ENCODE data around the gene FAM221A. TPM values are rescaled to one million over a fixed set of nuclear protein-coding genes. Genes with fewer than 3 reads are reported as not detected.

FAM221A gene
- total and polyA plus RNA-seq, 2 of the 8 experiments (the other 6 are each of a cell fraction or from before 2014, with no cell fraction given), result 21.5 to 39.0 TPM

DNA sequence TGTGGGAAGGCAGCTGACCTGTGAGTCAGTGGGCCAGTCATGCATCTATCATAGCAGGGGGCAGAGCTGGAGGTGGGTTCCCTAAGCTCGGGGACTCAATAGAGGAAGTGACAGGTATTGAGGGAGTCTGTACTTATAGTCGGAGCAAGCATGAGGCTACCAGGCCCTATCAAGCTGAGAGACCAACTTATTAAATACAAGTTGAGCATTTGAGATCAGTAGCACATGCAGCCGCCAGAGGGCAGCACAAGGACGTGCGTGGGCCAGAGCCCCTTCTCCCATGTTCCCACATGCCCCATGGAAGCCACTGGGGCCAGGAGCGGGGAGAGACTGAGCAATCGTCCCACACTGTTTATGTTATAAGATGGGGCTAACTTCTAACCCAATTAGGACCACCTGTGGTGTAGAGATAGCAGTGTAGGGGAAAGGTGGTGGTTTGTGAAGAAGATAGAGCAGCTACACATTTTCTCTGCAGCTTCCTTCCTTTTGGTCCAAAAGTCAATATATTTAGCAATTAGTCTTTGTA lies 17.0 kb downstream of the FAM221A start:
- H4K5ac ChIP-seq (ENCODE audit: insufficient read length, low read depth, low read length), result no peak overlapping the region
- no peaks in the 10 kb centered on the region for H3K4me1 ChIP-seq (replicated peaks in 1 of 4; ENCODE audit: control insufficient read depth in 3 of 4, insufficient read depth in 4 of 4, low read length in 3 of 4)
- 36% methylated on average over 7 of the region's 7 CpGs; no CpG with 5 or more reads in 1 of the 2 experiments for WGBS, 2 experiments (ENCODE audit: extremely low coverage in 1 of 2, insufficient coverage in 1 of 2, insufficient read length in 1 of 2, insufficient replicate concordance in 2 of 2, low coverage in 1 of 2, low lambda C conversion rate in 2 of 2, missing lambda C conversion rate in 1 of 2)
- no peak overlapping the region for H3K4ac ChIP-seq (replicated peaks; ENCODE audit: insufficient read length, low read depth, low read length)
- H4K20me1 ChIP-seq (replicated peaks in 1 of 2; ENCODE audit: control insufficient read depth in 1 of 2, insufficient read depth in 2 of 2, low read length in 2 of 2), result peaks cover 0 to 1% of the 10 kb centered on the region in 2 experiments
- peak; percentile 73 for FAIRE-seq
- no peaks in the 10 kb centered on the region for H3K9me3 ChIP-seq (ENCODE audit: insufficient read depth in 2 of 2, low read depth in 1 of 2, low read length in 1 of 2)
- no peak overlapping the region for H2BK120ac ChIP-seq (replicated peaks; ENCODE audit: low read depth, low read length)
- H3K18ac ChIP-seq (ENCODE audit: extremely low read depth, low read length), result no peak overlapping the region
- H3K56ac ChIP-seq (replicated peaks; ENCODE audit: insufficient read length, low read depth, low read length), result no peak overlapping the region
- no peak overlapping the region for H3K4me3 ChIP-seq (ENCODE audit: extremely low read depth in 1 of 4, insufficient read depth in 2 of 4, low read depth in 3 of 4, low read length in 4 of 4)
- H4K8ac ChIP-seq (ENCODE audit: extremely low read depth, insufficient read depth, low read length), result no peak overlapping the region
- no peak overlapping the region for H2AK5ac ChIP-seq (ENCODE audit: low read depth, low read length)
- H3K4me2 ChIP-seq (ENCODE audit: insufficient read depth in 1 of 2, low read depth in 2 of 2, low read length in 2 of 2), result no peak overlapping the region
- no peak overlapping the region for H3K9ac ChIP-seq (replicated peaks in 1 of 4; ENCODE audit: extremely low read depth in 1 of 4, low read depth in 3 of 4, low read length in 3 of 4)
- no peak overlapping the region for H4K91ac ChIP-seq (replicated peaks; ENCODE audit: insufficient read length, low read length)
- peaks cover 0 to 33% (median 16%) of the 10 kb centered on the region in 4 experiments; a peak in 5 of 8 replicates for H3K36me3 ChIP-seq (ENCODE audit: control insufficient read depth in 2 of 4, insufficient read depth in 4 of 4, low read length in 3 of 4)
- H3K23ac ChIP-seq (ENCODE audit: insufficient read length), result no peak overlapping the region
- H3K79me2 ChIP-seq (ENCODE audit: control insufficient read depth in 1 of 2, insufficient read depth in 2 of 2, low read length in 2 of 2), result no peaks in the 10 kb centered on the region
- H3K27me3 ChIP-seq (replicated peaks in 1 of 4; ENCODE audit: control insufficient read depth in 3 of 4, extremely low read depth in 1 of 4, insufficient read depth in 3 of 4, low read length in 3 of 4), result no peaks in the 10 kb centered on the region
- ChIA-PET POLR2A (ENCODE audit: partially characterized antibody) (interaction anchor here (1.0 to 1.4 kb wide), 4 partner anchors 9 to 43 kb away, joined by 3 to 7 read pairs (median 4); partner anchors contain the start of gene FAM221A), CTCF (ENCODE audit: partially characterized antibody) (interaction anchor here (0.8 to 7.5 kb wide), 30 partner anchors 11 to 478 kb away, joined by 3 to 79 read pairs (median 4); partner anchors contain the start of gene STK31)
- DNase-seq (ENCODE audit: low read depth in 1 of 2, low spot score in 2 of 2), result peak; percentile 67 to 86
- no peak overlapping the region for H2BK20ac ChIP-seq (ENCODE audit: low read length)
- no peak overlapping the region for H2BK12ac ChIP-seq (ENCODE audit: low read depth, low read length)
- no peak overlapping the region for H2BK5ac ChIP-seq (ENCODE audit: low read depth, low read length)
- H3K14ac ChIP-seq (ENCODE audit: insufficient read length), result no peak overlapping the region
- no peak overlapping the region for H2AFZ ChIP-seq (ENCODE audit: low read length)
- H2BK15ac ChIP-seq (ENCODE audit: low read length), result no peak overlapping the region
- H3K23me2 ChIP-seq (ENCODE audit: low read depth, low read length), result no peaks in the 10 kb centered on the region
- H3K27ac ChIP-seq (ENCODE audit: low read depth, low read length), result no peak overlapping the region
- H3K79me1 ChIP-seq (ENCODE audit: low read depth, low read length), result no peaks in the 10 kb centered on the region
- no peak for TF ChIP-seq CEBPB (IDR thresholded peaks at IDR 0.05; ENCODE audit: low read depth, low read length)
- TF ChIP-seq POLR2AphosphoS5 (IDR thresholded peaks at IDR 0.05; ENCODE audit: low read depth, low read length), result peak; percentile 53; the same call in 1 of the 2 replicates
- no peak for TF ChIP-seq BACH1 (IDR thresholded peaks at IDR 0.05; ENCODE audit: low read length)
- TF ChIP-seq RAD21 (IDR thresholded peaks at IDR 0.05 in 1 of 2, conservative IDR thresholded peaks at IDR 0.05 in 1 of 2; ENCODE audit: low read depth in 2 of 2, low read length in 2 of 2), result peak; percentile 76 to 79
- TF ChIP-seq TAF1 (IDR thresholded peaks at IDR 0.05; ENCODE audit: low read depth, low read length), result no peak
- TF ChIP-seq, protein P1, sequence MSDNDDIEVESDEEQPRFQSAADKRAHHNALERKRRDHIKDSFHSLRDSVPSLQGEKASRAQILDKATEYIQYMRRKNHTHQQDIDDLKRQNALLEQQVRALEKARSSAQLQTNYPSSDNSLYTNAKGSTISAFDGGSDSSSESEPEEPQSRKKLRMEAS (IDR thresholded peaks at IDR 0.05), result peak; percentile 68
- peak; percentile 53; the same call in 1 of the 2 replicates for TF ChIP-seq YY1 (IDR thresholded peaks at IDR 0.05; ENCODE audit: low read depth, low read length)
- 0 out of 2 replicates have a peak, but pooled peaks have one; percentile 15 for TF ChIP-seq CREB1 (IDR thresholded peaks at IDR 0.05)
- TF ChIP-seq SRF (IDR thresholded peaks at IDR 0.05; ENCODE audit: low read depth, low read length), result no peak
- TF ChIP-seq CBX8 (IDR thresholded peaks at IDR 0.05; ENCODE audit: borderline replicate concordance, low read depth, low read length), result no peak
- 0 out of 2 replicates have a peak, but pooled peaks have one; percentile 24 for TF ChIP-seq TEAD4 (IDR thresholded peaks at IDR 0.05; ENCODE audit: low read depth, low read length)

Data from H1 (cell line).